Measurements from ENCODE around the gene TMEM63C.
"Not testable (repeated sequence)": the region's sequence is repeated elsewhere in the genome, so short reads cannot be mapped to it uniquely, and the experiment has no call there.

TMEM63C gene

DNA sequence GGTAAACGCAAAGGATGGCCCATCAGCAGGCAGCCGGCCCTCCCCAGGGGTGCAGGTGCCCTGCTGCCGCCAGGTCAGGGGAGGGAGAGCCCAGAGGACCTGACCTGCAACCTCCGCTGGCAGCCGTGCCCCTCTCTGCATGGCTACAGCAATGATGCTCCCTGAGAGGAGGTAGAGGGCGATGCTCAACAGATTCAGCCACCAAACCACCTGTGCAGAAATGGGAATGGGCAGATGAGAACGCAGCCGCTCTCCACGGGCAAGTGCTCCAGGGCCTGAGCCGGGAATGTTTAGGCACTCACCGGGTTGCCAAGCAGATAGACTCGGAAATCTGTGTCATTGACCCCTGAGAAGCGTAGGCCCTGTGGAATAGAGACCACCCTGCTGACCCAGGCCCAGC, 98.1 kb downstream of the TMEM63C start:
- DNase-seq = no peak

DNA sequence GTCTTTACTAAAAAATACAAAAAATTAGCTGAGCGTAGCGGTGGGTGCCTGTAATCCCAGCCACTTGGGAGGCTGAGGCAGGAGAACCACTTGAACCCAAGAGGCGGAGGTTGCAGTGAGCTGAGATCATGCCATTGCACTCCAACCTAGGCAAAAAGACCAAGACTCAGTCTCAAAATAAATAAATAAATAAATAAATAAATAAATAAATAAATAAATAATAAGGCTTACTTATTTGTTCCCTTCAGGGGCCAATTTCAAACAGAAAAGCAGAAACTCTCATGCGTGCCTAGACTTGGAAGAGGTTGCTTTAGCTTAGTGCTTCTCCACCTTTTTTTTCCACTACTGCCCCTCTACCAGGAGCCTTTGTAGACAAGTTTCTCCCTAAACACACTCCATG, 99.3 kb downstream of the TMEM63C start:
- not testable (repeated sequence) for DNase-seq

DNA sequence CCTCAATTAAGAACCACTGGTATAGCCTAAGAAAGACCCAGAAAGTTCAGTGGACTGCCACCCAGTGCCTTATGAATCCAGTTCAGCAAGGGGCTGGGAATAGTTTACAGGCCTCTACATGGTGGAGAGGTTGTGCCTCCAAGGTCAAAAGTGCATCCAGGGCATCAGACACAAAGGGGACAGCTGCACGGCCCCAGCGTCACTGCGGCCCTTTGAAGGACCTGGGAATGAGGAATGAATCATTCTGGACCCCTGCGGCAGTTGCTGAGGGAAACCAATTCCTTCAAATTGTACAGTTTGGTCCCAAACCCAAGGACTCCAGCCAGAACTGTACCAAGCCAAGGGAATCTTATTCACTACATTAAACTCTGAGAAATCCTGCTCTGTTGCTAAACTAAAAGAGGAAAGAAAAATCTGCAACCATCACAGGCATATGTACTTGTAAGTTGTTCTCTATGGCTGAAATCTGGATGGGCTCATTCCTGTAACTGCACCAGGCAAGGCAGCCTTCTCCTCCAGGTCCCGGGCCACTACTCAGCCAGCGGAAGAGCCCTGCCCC, 100.3 kb downstream of the TMEM63C start:
- DNase-seq = no peak

DNA sequence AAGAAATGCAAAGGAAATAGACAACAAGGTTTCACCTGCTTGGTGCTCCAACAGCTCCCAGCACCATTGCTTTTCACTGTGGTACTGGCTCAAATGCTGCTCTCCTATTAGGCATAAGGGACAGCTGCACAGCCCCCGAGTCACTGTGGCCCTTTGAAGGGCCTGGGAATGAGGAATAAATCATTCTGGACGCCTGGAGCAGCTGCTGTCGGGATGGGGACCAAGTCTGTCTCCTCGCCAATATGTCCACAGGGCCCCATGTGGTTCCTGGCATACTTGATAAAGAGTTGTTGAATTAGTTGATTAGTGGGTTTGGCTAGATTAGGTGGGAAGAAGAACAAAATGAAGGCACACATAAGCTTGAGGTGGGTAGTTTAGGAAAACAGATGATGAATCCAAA, 102.5 kb downstream of the TMEM63C start:
- DNase-seq = no peak

DNA sequence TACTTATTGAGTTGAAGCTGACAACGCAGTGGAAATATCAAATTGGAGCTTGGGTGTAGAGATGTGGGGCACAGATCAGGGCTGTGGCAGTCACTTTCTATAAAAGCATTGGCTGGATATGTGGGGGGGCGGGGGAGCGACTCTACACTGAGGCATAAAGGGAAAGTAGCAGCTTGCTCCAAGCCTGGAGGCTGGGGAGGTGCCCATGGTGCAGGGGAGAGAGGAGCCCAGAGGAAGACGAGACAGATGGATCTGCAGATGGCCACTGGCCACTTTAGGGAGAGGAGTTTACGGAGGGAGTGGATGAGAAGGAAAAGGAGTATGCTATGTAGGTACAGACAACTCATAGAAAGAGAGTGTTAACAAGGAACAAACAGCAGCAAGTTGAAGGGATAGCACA, 102.9 kb downstream of the TMEM63C start:
- DNase-seq = no peak

DNA sequence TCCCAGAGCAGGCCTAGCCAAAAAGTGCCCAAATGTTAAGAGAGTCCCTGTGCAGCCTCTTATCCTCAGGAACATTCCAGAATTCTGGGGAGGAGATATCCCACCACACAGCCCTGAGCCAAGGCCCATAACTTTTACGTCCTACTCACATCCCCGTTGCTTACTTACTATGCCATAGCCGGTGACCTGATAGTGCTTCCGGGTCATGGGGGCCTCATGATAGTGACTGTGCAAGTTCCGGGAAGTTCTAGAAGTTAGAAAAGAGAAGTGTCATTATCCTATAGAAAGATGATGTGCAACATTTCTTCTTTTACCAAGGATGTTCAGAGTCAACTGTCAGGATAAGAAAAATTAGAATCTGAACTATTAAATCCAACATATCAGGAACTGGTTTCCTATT, 105.0 kb downstream of the TMEM63C start:
- no peak for DNase-seq

DNA sequence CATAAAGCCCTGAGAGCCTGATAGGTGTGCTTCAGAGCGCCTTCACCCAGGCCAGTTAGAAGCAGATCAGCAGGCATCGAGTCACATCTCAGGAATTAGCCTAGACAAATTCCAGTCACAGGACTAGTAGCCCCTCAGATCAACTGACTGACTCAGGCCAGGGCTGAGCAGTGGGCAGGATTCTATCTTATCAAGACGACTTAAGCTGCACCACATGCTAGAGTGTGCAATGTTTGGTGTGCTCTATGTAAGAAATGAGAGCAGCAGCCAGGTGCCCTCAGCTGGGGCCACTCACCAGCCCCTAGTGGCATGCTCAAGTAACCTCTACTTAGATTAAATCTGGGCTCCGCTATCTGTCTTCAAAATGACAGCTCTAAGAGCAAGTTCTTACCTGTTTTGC, 109.1 kb downstream of the TMEM63C start:
- DNase-seq = no peak

DNA sequence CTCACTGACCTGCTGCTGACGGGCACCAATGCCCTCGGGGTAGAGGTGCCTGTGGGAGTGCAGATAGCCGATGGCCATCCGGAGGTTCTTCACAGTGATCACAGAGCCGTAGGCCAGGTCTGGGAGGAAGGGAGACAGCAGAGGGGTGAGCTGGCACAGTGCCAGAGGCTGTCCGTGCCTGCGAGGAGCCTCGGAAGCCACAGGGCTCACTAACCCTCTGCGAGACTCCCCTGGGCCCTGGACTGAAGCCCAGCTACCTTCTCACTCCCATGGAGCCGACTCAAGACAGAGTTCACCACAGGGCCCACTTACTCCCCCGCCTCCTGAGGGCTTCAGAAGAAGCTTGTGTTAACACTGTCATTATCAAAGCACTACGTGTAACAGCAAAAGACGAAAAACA, 114.6 kb downstream of the TMEM63C start:
- DNase-seq = no peak

DNA sequence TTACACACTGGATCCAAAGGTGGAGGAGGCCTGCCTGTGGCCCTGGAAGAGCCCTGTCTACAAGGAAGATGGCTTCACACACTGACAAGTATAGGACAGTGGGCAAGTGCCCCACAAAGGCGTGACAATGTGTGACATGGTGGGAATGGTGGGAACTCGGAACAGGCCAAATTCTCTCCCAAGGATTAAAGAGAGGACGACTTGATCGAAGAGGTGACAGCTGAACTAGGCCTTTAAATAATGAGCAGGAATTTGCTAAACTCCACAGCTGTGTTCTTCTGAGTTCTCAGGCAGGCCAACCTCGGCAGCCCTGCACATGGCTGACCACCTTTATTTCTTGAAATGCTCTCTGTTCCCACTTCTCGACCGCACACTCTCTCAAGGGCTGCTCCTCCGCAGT, 115.3 kb downstream of the TMEM63C start:
- DNase-seq = no peak

DNA sequence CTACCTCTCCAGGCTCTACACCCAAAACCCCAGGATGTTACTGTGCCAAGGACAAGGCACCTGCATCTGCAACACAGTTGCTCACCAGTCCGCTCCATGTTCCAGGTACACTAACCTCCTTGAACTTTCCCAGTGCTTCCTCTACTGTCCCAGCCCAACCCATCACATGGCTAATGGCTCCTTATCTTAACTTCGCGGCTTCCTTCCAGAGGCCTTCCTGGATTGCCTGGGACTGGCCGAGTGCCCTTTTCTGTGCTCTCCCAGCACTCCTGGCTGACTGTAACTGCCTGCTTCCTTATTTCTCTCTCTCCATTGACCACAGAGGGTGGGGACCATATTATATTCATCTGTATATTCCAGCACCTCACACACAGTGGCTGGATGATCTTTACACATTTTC, 118.2 kb downstream of the TMEM63C start:
- no peak for DNase-seq

DNA sequence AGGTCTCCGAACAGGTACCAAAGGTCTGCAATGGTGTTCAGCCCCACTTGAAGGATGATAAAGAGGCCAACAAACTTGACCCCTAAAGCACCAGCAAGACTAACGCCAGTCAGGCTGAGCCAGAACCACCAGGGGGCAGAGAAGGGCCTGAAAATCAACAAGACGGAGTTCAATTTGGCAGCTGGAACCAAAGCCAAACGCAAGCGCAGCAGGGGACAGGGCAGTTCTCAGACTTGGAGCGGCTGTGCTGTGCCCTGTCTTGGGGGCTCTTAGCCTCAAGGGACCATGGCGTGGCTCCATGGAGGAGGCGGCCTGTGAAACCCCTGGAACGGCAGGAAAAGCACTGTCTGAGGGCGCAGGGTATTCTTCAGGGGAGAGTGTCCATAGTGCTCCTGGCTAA, 119.5 kb downstream of the TMEM63C start:
- DNase-seq = peak; percentile 46

DNA sequence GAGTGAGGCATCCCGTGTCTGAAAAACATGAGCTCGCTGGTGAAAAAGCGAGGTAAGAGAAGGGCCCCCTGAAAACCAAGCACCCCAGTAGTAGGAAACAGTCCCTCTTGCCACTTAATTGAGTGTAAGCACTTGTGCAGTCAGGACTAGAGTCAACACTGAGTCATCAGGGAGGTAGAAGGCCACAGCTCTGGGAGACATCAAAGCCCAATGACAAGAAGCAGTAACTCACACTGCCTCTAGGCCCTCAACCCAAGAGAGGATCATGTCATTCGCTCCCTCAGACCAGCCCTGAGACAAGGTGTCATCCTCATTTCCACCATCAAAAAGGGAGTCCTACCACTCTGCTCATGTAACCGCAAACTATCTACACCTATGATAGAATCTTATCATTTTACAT, 121.3 kb downstream of the TMEM63C start:
- DNase-seq = no peak

DNA sequence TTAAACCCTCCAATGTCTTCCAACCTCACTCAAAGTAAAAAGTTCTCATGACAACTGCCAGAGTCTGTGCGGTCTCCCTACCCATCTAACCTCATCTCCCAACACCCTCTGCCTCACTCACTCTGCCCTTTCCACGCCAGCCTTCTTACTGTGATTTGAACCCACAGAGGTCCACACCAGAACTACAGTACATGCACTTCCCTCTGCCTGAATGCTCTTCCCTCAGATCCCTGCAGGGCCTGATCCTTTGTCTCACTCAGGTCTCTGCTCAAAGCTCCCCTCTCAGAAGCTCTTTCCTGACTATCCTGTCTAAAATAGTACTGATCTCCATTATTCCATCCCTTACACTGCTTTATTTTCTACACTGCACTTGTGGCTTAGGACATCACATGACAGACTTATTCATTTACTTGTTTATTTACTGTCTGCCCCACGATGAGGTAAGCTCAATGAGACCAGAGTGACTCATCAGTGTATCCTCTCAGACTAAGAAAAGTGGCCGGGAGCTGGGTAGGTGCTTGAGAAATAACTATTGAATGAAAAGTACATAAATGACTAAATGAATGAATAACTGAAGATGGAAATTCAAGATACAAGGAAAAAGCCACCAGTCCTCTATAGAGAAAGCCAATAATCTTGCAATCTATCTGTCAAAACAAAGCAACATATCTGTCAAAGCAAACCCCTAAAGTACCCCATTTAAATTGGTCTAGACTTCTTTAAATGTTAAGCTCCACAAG, 122.0 kb downstream of the TMEM63C start:
- no peak for DNase-seq

DNA sequence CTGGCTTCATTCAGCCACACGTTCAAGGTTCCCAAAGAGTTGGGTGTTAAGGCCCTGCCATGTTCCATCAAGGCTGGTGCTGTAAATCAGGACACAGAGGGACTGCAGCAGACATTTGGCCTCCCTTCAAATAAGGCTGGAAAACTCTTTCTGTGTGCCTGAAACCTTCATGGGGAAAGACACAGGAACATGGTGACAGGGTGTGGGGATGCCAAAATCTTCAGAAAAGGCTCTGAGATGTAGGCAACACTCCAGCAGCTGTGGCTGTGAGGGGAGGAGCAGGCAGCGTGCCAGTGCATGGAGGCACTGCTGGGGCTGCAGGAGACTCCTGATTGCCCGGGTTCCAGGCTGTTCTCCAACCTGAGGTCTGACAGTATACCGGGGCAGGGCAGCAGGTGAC, 124.1 kb downstream of the TMEM63C start:
- DNase-seq = no peak

DNA sequence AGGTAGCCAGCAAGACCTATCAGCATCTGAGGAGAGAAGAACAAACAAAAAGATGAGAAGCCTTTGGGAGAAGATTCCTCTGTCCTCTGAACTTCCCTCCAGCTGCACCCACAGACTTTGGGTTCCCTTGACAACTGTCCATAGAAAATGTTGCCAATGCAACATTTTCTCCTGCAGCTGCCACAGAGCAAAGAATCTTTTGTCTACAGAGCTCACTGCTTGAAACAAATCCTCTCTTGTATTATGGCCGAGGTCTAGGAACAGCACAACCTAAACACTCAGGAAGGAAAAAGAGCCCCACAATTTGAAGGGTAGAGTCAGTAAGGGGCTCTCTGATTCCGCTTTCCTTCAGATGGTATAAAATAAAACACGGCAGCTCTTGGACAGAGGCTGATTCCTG, 124.8 kb downstream of the TMEM63C start:
- DNase-seq = no peak

DNA sequence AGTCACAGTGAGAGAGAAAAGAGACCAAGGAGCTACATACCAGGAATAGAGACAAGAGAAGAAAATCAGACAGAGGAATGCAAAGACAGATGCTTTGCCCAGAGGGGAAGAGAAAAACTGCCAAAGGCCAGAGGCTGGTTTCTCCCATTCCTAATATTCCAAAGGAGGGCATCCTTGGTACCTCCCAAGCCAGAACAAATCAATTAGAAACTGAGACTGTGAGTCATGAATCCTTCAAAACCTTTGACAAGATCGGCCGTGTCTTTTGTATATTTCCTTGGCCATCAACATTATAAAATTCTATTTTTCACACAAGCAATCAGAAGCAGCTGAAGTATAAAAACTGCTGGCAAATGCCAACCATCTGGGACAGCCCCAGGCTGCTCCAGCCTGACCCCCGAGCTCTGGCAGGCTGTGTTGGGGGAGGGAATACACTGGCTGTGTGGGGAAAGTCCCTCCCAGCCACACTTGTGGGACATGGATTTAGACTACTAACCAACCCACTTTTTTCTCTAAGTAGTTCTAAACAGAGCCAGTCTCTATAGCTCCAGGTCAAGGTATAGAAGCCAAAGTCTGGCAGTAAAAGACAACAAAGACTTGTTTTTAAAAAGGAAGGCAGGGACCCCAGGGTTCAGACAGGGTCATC, 125.4 kb downstream of the TMEM63C start:
- DNase-seq = no peak
